Neural cell (in vitro differentiated cells): ENCODE results near the gene ACACA.

ENCODE experiments used
- CTCF ChIP-seq: fragments of 450-650 bp; IDR thresholded peaks from 2 replicates; pipeline ENCODE4 v1.5.1; 2014; ENCODE audit warnings: antibody characterized with exemption, mild to moderate bottlenecking, moderate library complexity; ENCODE audit not compliant: poor library complexity, severe bottlenecking
- EZH2 ChIP-seq: fragments of 200-600, 300-800 bp; shearing (Covaris generic), sonication (generic); IDR thresholded peaks from 2 replicates; pipeline ENCODE4 v1.6.1; 2014; ENCODE audit warnings: antibody characterized with exemption, low read length, borderline replicate concordance, mild to moderate bottlenecking; ENCODE audit not compliant: insufficient read depth, poor library complexity, severe bottlenecking
- MXI1 ChIP-seq: fragments of 450-650 bp; conservative IDR thresholded peaks from 2 replicates; pipeline ENCODE4 v1.6.1; 2014; ENCODE audit warnings: antibody characterized with exemption, mild to moderate bottlenecking; ENCODE audit not compliant: poor library complexity, severe bottlenecking
- POLR2AphosphoS5 ChIP-seq: IDR thresholded peaks from 2 replicates; pipeline ENCODE4 v1.6.1; 2012
- RAD21 ChIP-seq: fragments of 450-650 bp; conservative IDR thresholded peaks from 2 replicates; pipeline ENCODE4 v1.6.1; 2014; ENCODE audit warnings: antibody characterized with exemption, mild to moderate bottlenecking, moderate library complexity
- TAF1 ChIP-seq: IDR thresholded peaks from 2 replicates; pipeline ENCODE4 v1.6.1; 2012; ENCODE audit warnings: low read depth
- TF ChIP-seq, protein P1 (sequence below): IDR thresholded peaks from 2 replicates; pipeline ENCODE4 v1.6.1; 2012; ENCODE audit warnings: borderline replicate concordance

GRCh38 chr17:37291351-37291750 lies 115.3 kb downstream of the ACACA start:
- TF ChIP-seq MXI1 (no peak), CTCF (no peak), RAD21 (no peak), EZH2 (no peak), TAF1 (no peak), POLR2AphosphoS5 (no peak)
- TF ChIP-seq, protein P1, sequence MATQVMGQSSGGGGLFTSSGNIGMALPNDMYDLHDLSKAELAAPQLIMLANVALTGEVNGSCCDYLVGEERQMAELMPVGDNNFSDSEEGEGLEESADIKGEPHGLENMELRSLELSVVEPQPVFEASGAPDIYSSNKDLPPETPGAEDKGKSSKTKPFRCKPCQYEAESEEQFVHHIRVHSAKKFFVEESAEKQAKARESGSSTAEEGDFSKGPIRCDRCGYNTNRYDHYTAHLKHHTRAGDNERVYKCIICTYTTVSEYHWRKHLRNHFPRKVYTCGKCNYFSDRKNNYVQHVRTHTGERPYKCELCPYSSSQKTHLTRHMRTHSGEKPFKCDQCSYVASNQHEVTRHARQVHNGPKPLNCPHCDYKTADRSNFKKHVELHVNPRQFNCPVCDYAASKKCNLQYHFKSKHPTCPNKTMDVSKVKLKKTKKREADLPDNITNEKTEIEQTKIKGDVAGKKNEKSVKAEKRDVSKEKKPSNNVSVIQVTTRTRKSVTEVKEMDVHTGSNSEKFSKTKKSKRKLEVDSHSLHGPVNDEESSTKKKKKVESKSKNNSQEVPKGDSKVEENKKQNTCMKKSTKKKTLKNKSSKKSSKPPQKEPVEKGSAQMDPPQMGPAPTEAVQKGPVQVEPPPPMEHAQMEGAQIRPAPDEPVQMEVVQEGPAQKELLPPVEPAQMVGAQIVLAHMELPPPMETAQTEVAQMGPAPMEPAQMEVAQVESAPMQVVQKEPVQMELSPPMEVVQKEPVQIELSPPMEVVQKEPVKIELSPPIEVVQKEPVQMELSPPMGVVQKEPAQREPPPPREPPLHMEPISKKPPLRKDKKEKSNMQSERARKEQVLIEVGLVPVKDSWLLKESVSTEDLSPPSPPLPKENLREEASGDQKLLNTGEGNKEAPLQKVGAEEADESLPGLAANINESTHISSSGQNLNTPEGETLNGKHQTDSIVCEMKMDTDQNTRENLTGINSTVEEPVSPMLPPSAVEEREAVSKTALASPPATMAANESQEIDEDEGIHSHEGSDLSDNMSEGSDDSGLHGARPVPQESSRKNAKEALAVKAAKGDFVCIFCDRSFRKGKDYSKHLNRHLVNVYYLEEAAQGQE, result no peak
